Measurements from ENCODE around the gene LRRC8D. TPM values are rescaled to one million over a fixed set of nuclear protein-coding genes. Genes with fewer than 3 reads are reported as not detected.
A peak's percentile ranks its signal among the peaks of the same experiment; 100 is the strongest.

Gene LRRC8D
- total and polyA plus RNA-seq, 4 donors = 7.1 to 17.4 (median 14.4) TPM

GRCh38 chr1:89821322-89822108, 683 bp downstream of the LRRC8D start:
- H3K27ac ChIP-seq (ENCODE audit: low read depth in 1 of 2, low read length in 2 of 2) = peak overlapping the region; percentile 79 to 80
- no peaks in the 10 kb centered on the region for H3K9me3 ChIP-seq (ENCODE audit: control insufficient read depth in 4 of 4, low read length in 3 of 4)
- DNase-seq (ENCODE audit: low spot score) = peak; percentile 56
- H3K27me3 ChIP-seq (ENCODE audit: control insufficient read depth in 4 of 4, insufficient read depth in 4 of 4, low read length in 3 of 4) = no peaks in the 10 kb centered on the region
- H3K4me1 ChIP-seq (ENCODE audit: control insufficient read depth in 4 of 4, insufficient read depth in 4 of 4, low read length in 3 of 4) = peaks cover 3 to 31% (median 21%) of the 10 kb centered on the region in 4 donors
- TF ChIP-seq TAF1 (conservative IDR thresholded peaks at IDR 0.05) (no peak), CTCF (IDR thresholded peaks at IDR 0.05; ENCODE audit: low read depth, low read length, missing input control) (peak; percentile 21), GABPA (IDR thresholded peaks at IDR 0.05 in 1 of 2, conservative IDR thresholded peaks at IDR 0.05 in 1 of 2) (no peak), REST (IDR thresholded peaks at IDR 0.05) (no peak)
- WGBS = under 1% methylated on average over 73 of the region's 73 CpGs
- peaks cover 0 to 2% (median 0%) of the 10 kb centered on the region in 4 donors for H3K36me3 ChIP-seq (ENCODE audit: control insufficient read depth in 4 of 4, insufficient read depth in 3 of 4, low read depth in 1 of 4, low read length in 3 of 4)
- H3K9ac ChIP-seq (ENCODE audit: low read depth in 1 of 2, low read length in 2 of 2) = peak overlapping the region; percentile 2 to 80
- H3K4me3 ChIP-seq (ENCODE audit: low read depth in 1 of 3, low read length in 3 of 3) = peak overlapping the region; percentile 88 to 99 (median 92)

GRCh38 chr1:89822109-89822962, 1.5 kb downstream of the LRRC8D start:
- peaks cover 3 to 31% (median 22%) of the 10 kb centered on the region in 4 donors for H3K4me1 ChIP-seq (ENCODE audit: control insufficient read depth in 4 of 4, insufficient read depth in 4 of 4, low read length in 3 of 4)

GRCh38 chr1:89822999-89823628, 2.3 kb downstream of the LRRC8D start:
- Histone ChIP-seq H3K9me3 (ENCODE audit: control insufficient read depth in 4 of 4, low read length in 3 of 4) (no peaks in the 10 kb centered on the region), H3K4me1 (ENCODE audit: control insufficient read depth in 4 of 4, insufficient read depth in 4 of 4, low read length in 3 of 4) (peaks cover 4 to 31% (median 22%) of the 10 kb centered on the region in 4 donors), H3K9ac (ENCODE audit: low read depth in 1 of 2, low read length in 2 of 2) (peak overlapping the region in 1 of 2 donors; percentile 14), H3K4me3 (ENCODE audit: low read depth in 1 of 3, low read length in 3 of 3) (no peak overlapping the region), H3K27me3 (ENCODE audit: control insufficient read depth in 4 of 4, insufficient read depth in 4 of 4, low read length in 3 of 4) (no peaks in the 10 kb centered on the region), H3K27ac (ENCODE audit: low read depth in 1 of 2, low read length in 2 of 2) (peak overlapping the region in 1 of 2 donors; percentile 68), H3K36me3 (ENCODE audit: control insufficient read depth in 4 of 4, insufficient read depth in 3 of 4, low read depth in 1 of 4, low read length in 3 of 4) (peaks cover 0 to 4% (median 0%) of the 10 kb centered on the region in 4 donors)
- WGBS = 32% methylated on average over 4 of the region's 4 CpGs
- DNase-seq (ENCODE audit: low spot score) = no peak
- TF ChIP-seq RXRA (IDR thresholded peaks at IDR 0.05) = peak; percentile 86 to 90
- peak; percentile 80 for TF ChIP-seq ATF3 (IDR thresholded peaks at IDR 0.05)
- no peak for TF ChIP-seq ZBTB33 (IDR thresholded peaks at IDR 0.05)
- TF ChIP-seq CTCF (IDR thresholded peaks at IDR 0.05; ENCODE audit: low read depth, low read length, missing input control) = no peak
- TF ChIP-seq GABPA (IDR thresholded peaks at IDR 0.05 in 1 of 2, conservative IDR thresholded peaks at IDR 0.05 in 1 of 2) = no peak
- TF ChIP-seq HNF4G (IDR thresholded peaks at IDR 0.05) = no peak
- TF ChIP-seq SP1 (IDR thresholded peaks at IDR 0.05) = peak; percentile 18
- peak in 1 of 2 donors; percentile 15 for TF ChIP-seq RAD21 (IDR thresholded peaks at IDR 0.05)
- TF ChIP-seq FOXA2 (IDR thresholded peaks at IDR 0.05) = no peak

More at GRCh38 chr1:89822109-89822962, 1.5 kb downstream of the LRRC8D start:
- Histone ChIP-seq H3K36me3 (ENCODE audit: control insufficient read depth in 4 of 4, insufficient read depth in 3 of 4, low read depth in 1 of 4, low read length in 3 of 4) (peaks cover 0 to 2% (median 0%) of the 10 kb centered on the region in 4 donors), H3K27me3 (ENCODE audit: control insufficient read depth in 4 of 4, insufficient read depth in 4 of 4, low read length in 3 of 4) (no peaks in the 10 kb centered on the region), H3K9ac (ENCODE audit: low read depth in 1 of 2, low read length in 2 of 2) (peak overlapping the region; percentile 2 to 80), H3K4me3 (ENCODE audit: low read depth in 1 of 3, low read length in 3 of 3) (peak overlapping the region; percentile 88 to 99 (median 92)), H3K9me3 (ENCODE audit: control insufficient read depth in 4 of 4, low read length in 3 of 4) (no peaks in the 10 kb centered on the region), H3K27ac (ENCODE audit: low read depth in 1 of 2, low read length in 2 of 2) (peak overlapping the region; percentile 79 to 80)
- TF ChIP-seq HNF4A (conservative IDR thresholded peaks at IDR 0.05) = peak; percentile 32 to 66
- peak; percentile 16 for TF ChIP-seq HNF4G (IDR thresholded peaks at IDR 0.05)
- TF ChIP-seq GABPA (IDR thresholded peaks at IDR 0.05 in 1 of 2, conservative IDR thresholded peaks at IDR 0.05 in 1 of 2) = no peak
- no peak for DNase-seq (ENCODE audit: low spot score)
- 36% methylated on average over 17 of the region's 17 CpGs for WGBS

All from liver (tissue), 9 donors.